ENCODE data around the gene KRTAP21-1. TPM values are rescaled to one million over a fixed set of nuclear protein-coding genes. Genes with fewer than 3 reads are reported as not detected.

The KRTAP21-1 gene
- total and polyA plus RNA-seq, 12 donors = not detected

- Histone ChIP-seq H3K27ac (no peak overlapping the region), H3K4me1 (no peaks in the 10 kb centered on the region), H3K36me3 (no peaks in the 10 kb centered on the region), H3K9me3 (peaks cover 0 to 7% (median 0%) of the 10 kb centered on the region in 11 donors), H3K4me3 (no peak overlapping the region), H3K27me3 (no peaks in the 10 kb centered on the region)
- intact Hi-C loops (cut with DNase I) = loop anchor here in 1 of 10 donors (5.0 kb wide), 1 partner anchor 262 kb away; no protein-coding TSS in a partner anchor
- no peak for DNase-seq
- no peak for ATAC-seq
- no peak for TF ChIP-seq CTCF (IDR thresholded peaks at IDR 0.05)
- 90 to 91% methylated on average over 4 of the region's 4 CpGs for WGBS, 2 donors
Measured at GRCh38 chr21:30769724-30770431, 14.7 kb upstream of the KRTAP21-1 start.

GRCh38 chr21:30760776-30761175 lies 5.5 kb upstream of the KRTAP21-1 start:
- Histone ChIP-seq H3K4me1 (no peaks in the 10 kb centered on the region), H3K27me3 (no peaks in the 10 kb centered on the region), H3K9me3 (no peaks in the 10 kb centered on the region), H3K36me3 (no peaks in the 10 kb centered on the region), H3K4me3 (no peak overlapping the region), H3K27ac (no peak overlapping the region)
- intact Hi-C loops (cut with DNase I) = no loop called here
- no peak for TF ChIP-seq CTCF (IDR thresholded peaks at IDR 0.05)
- 80 to 87% methylated on average over 2 of the region's 2 CpGs for WGBS, 2 donors
- no peak for ATAC-seq
- no peak for DNase-seq

GRCh38 chr21:30758306-30758705 lies 3.1 kb upstream of the KRTAP21-1 start:
- WGBS, 2 donors = 57 to 62% methylated on average over 2 of the region's 2 CpGs
- Histone ChIP-seq H3K9me3 (no peaks in the 10 kb centered on the region), H3K27ac (no peak overlapping the region), H3K36me3 (no peaks in the 10 kb centered on the region), H3K4me1 (no peaks in the 10 kb centered on the region), H3K27me3 (no peaks in the 10 kb centered on the region), H3K4me3 (no peak overlapping the region)
- TF ChIP-seq CTCF (IDR thresholded peaks at IDR 0.05) = no peak
- DNase-seq = no peak
- intact Hi-C loops (cut with DNase I) = no loop called here
- ATAC-seq = no peak

GRCh38 chr21:30747159-30747558 lies 8.1 kb downstream of the KRTAP21-1 start, which contains the start of gene KRTAP21-2:
Gene KRTAP21-2, minus strand, starts transcription at chr21:30747259. Its CDS starts 57 bp downstream, at chr21:30747202.
- H3K36me3 ChIP-seq = no peaks in the 10 kb centered on the region
- H3K27me3 ChIP-seq = no peaks in the 10 kb centered on the region
- no peaks in the 10 kb centered on the region for H3K4me1 ChIP-seq
- ATAC-seq = no peak
- intact Hi-C loops (cut with DNase I) = no loop called here
- TF ChIP-seq CTCF (IDR thresholded peaks at IDR 0.05) = no peak
- DNase-seq = no peak
- H3K4me3 ChIP-seq = no peak within 1 kb of the TSS
- peaks cover 0 to 6% (median 0%) of the 10 kb centered on the region in 11 donors for H3K9me3 ChIP-seq
- H3K27ac ChIP-seq = no peak within 1 kb of the TSS

Measured in heart right ventricle (tissue), 16 donors.